ENCODE data around the gene WDR86.

GRCh38 chr7:151396328-151396970, 13.4 kb downstream of the WDR86 start:
- no peak for TF ChIP-seq CTCF (IDR thresholded peaks at IDR 0.05)
- TF ChIP-seq POLR2A (IDR thresholded peaks at IDR 0.05) = no peak
